ENCODE data around the gene CDH23. TPM values are rescaled to one million over a fixed set of nuclear protein-coding genes. Genes with fewer than 3 reads are reported as not detected.

Gene CDH23
- total RNA-seq, 1 experiment from 2014 or later: 0.37 TPM

DNA sequence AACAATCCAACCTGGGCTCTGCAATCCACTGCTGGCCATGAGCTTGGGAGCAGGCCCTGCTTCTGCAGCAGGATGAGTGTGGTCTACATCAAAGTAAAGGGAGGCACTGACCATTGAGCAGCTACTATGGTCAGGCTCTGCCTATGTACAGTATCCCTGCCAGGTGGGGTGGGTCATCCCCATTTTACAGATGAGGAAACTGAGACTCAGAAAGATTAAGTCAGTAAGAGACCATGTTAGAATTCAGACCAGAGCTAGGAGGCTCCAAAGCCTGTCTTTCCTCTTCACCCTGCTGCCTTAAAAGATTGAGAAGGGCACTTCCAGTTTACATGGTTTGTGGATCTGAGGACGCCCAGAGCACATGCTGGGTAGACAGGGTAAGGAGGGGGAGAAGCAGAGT is 27.1 kb upstream of the CDH23 start:
- no peak for DNase-seq (ENCODE audit: low spot score)

DNA sequence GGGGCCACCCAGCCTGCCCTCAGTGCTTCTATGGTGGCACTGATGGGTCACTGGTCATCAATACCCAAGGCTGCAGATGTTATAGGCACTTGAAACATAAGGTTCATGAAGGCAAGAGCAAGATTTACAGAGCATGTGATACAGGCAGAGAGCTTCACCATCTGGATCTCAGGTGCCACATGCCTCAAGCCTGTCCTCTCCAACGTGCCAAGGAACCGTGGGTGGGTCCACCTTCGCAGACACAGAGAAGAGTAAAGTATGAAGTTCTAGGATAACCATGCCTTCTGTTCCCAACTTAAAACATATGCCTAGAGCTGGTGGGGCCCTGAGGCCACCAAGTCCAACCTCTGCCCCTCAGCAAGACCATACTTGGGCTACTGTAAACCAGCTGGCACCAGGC is 26.7 kb upstream of the CDH23 start:
- no peak for DNase-seq (ENCODE audit: low spot score)

GRCh38 chr10:71371750-71372166 is 25.0 kb upstream of the CDH23 start:
- DNase-seq (ENCODE audit: low spot score): no peak

GRCh38 chr10:71372882-71373495 is 23.7 kb upstream of the CDH23 start:
- DNase-seq (ENCODE audit: low spot score): no peak

GRCh38 chr10:71374481-71375233 is 22.1 kb upstream of the CDH23 start:
- DNase-seq (ENCODE audit: low spot score): no peak

- no peak for DNase-seq (ENCODE audit: low spot score)
Observed at GRCh38 chr10:71375952-71376351, 20.8 kb upstream of the CDH23 start.

- no peak for DNase-seq (ENCODE audit: low spot score)
Observed at GRCh38 chr10:71378336-71379117, 18.2 kb upstream of the CDH23 start.

GRCh38 chr10:71379118-71379766 is 17.5 kb upstream of the CDH23 start:
- no peak for DNase-seq (ENCODE audit: low spot score)

DNA sequence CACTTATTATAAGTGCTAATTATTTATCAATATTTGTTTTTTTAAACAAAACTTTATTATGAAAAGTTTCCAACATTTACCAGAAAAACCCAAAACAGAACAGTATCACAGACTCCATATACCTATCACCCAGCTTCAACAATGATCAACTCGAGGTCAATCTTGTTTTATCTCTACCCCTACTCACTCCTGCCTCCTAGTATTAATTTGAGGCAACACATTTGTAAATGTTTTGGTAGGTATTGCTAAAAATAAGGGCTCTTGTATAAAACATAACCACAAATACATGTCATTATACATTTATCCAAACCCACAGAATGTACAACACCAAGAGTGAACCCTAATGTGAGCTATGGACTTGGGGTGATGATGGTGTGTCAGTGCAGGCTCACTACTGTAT is 15.9 kb upstream of the CDH23 start:
- DNase-seq (ENCODE audit: low spot score): no peak

DNA sequence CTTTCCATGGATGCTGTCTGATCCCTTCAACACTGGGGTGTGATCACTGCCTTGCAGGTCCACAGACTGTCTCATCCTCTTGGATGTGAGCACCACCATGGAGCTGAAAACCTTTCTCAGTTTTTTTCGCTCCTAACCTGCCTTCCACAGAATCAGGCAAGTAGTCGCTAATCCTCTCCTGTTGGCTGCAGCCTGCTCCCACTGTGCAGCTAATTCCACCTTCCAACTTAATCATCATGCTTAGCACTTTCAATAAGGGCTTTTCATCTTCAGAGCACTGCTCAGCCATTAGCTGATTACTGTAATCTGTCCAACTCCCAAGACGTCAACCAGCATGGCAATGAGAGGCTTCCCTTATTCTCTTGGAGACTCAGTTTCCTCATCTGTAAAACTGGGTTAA is 15.1 kb upstream of the CDH23 start:
- DNase-seq (ENCODE audit: low spot score): no peak

GRCh38 chr10:71382028-71382427 is 14.7 kb upstream of the CDH23 start:
- DNase-seq (ENCODE audit: low spot score): no peak

- DNase-seq (ENCODE audit: low spot score): peak; percentile 23
Observed at GRCh38 chr10:71382757-71383156, 14.0 kb upstream of the CDH23 start.

- no peak for DNase-seq (ENCODE audit: low spot score)
Observed at GRCh38 chr10:71383972-71384687, 12.6 kb upstream of the CDH23 start.

DNA sequence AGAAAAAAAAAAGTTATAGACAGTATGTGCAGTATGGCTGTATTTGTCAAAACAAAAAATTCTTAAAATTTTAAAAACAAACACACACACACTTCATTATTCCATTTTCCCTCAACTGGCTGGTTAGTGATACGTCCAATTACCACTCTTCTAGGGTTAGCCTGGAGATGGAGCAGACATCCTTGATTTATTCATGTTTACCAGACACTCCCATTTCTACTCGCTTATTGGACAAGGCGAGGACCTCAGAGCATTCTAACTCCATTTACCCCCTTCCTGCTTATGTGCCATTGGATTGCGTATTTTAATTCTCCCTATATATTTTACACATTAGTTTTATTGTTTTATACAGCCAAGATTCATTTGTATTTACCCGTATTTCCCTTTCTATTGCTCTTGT is 8.5 kb upstream of the CDH23 start:
- DNase-seq (ENCODE audit: low spot score): no peak

GRCh38 chr10:71388583-71389310 is 8.0 kb upstream of the CDH23 start:
- no peak for DNase-seq (ENCODE audit: low spot score)

DNA sequence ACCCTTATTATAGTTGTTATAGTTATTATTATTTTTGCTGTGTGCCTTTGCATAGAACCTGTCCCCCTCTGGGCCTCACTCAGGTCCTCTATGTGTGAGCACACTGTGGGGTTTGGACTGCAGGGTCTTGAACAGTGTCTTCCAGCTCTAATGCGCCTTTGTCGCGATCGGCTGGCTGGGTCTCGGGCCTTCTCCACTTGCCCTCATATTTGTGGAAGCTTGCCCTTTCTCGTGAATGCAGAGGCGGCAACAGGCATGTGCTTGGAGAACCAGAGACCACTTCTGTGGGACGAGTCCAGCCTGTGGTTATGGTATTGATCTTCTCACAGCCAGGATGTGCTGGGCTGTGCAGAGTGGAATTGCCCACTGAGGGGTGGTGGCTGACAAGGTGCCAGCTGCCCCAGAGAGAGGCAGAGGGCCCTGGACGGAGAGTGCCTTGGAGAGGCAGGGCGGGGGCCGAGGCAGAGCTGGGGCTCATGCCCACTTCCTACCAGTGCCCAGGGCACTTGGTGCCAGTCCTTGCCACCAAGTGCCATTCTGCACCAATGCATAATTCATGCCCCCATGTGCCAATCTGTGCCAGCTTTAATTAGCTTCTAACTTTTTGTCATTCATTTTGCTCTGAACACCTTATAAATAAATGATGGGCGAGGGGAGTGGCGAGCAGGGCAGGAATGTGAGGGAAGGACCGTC is 6.8 kb upstream of the CDH23 start:
- no peak for DNase-seq (ENCODE audit: low spot score)

DNA sequence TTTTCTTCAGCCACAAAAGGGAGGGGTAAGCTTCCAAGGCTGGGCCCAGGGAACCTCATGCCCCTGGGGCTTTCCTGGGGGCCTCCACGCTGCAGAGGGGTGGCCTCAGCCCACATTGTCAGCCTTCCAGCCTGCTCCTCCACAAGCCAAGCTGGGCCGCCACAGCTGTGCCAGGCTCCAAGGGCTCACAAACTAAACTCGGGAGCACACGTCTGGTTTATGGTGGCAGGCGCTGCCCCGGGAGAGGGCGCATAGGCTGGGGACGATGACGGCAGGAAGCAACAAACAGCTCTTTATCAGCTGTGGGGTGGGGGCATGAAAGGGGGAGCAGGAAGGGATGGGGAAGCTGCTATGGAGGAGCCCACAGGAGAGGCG is 6.3 kb upstream of the CDH23 start:
- DNase-seq (ENCODE audit: low spot score): no peak

GRCh38 chr10:71390921-71391690 is 5.6 kb upstream of the CDH23 start:
- no peak for DNase-seq (ENCODE audit: low spot score)

DNA sequence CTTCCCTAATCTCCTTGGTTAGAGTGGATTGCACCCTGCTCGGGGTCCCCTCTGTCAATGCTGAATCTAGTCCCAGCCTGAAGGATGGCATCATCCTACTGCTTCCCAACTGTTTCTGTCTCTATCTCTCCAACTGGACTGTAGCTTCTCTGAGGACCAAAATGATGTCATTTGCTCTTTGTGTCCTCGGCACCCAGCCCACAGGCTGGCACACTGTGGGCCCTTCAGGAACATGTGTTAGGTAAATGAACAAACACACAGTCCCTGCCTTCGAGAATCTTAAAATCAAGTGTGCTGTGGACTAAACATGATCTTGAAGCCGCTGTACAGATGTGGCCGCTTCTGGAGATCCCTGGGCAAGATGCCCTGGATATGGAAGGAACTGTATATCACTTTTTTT is 5.0 kb upstream of the CDH23 start:
- DNase-seq (ENCODE audit: low spot score): no peak

GRCh38 chr10:71392292-71392691 is 4.4 kb upstream of the CDH23 start:
- no peak for DNase-seq (ENCODE audit: low spot score)

All from H4 (cell line).